Stimulated activated CD4-positive, alpha-beta T cell treated with anti-CD3 and anti-CD28 coated beads, TNF-alpha, amount 100 ng/mL, for 4 hours (primary cell): Measurements from ENCODE around the gene FBXO3.

ENCODE experiments used
- DNase-seq, 3 experiments: peaks; one replicate each; pipeline ENCODE4 v3.0.0-alpha.2; 2020; ENCODE audit warnings: low read depth in 3 of 3

Gene FBXO3

DNA sequence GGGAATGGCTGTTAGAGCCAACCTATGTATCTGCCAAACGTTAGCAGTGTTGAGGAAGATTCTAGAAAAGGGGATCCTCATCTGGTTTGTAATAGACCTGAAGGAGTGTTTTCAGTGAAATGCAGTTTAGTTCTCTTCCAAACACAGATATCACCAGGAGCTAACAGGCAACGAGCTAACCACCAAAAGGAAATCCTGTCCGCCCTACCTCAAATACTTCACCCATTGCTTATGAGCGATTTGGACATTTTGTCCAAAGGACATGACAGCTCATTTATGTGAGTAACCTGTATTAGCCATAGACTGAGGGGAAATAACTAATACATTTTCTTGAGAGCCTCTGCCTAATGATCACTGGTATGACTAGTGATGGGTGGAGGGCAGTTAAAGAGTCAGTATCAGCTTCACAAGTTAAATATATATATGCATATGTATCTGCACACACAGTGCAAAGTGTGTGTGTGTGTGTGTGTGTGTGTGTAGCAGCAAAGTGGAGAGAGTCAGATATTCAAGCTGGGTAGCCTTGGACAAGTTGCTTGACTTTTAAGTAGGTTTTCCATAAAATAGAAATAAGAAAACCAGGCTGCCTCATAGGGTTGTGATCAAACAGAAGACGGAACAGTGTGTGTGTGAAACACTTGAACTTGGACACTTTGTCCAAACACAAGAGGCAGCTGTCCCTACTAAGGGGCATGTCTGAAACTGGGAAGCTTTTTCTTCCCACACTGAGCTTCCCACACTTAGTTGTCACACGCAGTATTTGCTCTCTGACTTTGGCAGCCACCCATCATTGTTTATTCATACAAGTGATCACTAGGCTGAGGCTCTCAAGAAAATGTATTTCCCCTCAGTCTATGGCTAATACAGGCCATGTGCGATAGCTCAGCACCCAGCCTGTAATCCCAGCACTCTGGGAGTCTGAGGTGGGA, 72.8 kb downstream of the FBXO3 start:
- DNase-seq = no peak

DNA sequence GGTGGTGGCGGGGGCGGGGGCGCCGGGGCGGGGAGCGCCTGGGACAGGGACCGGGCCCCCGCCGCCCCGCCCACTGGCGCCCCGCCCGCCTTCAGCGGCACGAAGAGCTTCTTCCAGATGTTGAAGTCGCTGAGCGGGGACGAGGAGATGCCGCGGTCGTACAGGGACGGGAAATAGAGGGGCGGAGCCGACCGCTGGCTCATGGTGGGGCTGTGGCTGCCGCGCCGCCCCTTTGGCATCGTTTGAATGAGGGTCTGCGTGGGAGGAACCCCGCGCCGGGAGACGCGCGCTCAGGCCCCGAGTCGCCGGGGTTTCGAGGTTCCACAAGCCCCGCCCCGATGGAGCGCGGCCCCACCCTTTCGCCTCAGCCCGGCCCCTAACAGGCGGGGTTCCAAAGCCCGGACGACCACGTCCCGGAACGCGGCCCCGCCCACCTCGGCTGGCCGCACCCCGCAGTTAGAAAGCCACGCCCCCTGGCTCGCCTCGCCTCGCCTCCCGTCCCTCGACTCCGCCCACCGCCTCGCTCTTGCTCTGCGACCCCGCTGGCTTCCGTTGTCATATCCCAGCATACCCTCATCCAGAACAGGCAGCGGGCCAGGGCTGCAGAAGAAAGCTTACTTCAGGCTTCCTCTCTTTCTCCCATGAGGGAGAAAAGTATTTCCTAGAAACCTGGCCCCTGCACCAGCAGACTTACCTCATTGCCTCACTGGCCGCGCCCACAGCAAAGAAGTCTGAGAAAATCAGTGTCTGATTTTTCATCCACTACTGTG, 73.6 kb downstream of the FBXO3 start, which contains the start of gene C11orf91:
TSS of gene C11orf91 (minus strand) at position 325 of the 770 bp plus-strand sequence. CDS start at position 239, 86 bp downstream.
- peak; percentile 89 to 94 (median 92) for DNase-seq

GRCh38 chr11:33700063-33700501, 74.2 kb downstream of the FBXO3 start:
- peak in 1 of 3 experiments; percentile 3 for DNase-seq

DNA sequence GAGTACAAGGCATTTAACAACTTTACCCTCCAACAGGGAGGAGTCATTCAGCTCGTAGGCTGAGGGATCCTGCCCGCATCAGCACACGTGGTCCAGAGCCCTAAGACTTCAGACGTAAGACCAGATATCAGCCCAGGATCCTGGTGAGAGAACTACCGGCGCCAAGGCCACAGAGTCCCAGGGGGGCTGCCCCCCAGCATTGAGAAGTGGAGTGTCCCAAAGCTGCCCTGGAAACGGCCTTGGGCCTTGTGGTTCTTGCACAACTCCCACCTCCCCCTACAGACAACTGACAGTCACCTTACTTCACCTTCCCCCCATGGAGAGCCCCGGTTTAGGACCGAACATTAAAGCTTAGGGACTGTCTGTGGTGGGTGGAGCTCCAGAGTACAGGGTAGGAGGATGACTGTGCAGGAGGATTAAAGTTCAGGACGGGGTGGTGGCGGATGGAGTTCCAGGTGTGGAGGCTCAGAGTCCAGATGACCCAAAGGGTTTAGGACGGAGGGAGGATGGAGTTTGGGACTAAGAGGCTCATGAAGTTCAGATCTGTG, 74.7 kb downstream of the FBXO3 start:
- DNase-seq = no peak

DNA sequence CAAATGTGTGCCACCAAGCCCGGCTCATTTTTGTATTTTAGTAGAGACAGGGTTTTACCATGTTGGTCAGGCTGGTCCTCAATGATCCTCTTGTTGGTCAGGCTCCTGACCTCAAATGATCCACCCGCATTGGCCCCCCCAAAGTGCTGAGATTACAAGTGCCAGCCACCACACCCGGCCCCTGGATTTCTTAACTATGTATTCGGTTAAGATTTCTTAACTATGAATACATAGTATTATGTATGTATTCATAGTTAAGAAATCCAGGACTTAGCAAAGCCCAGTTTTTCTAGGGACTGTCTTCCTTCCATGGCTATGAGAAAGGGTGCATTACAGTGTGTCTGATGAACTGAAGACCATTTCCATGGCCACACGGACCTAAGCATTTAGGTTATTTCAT, 75.4 kb downstream of the FBXO3 start:
- DNase-seq = no peak

GRCh38 chr11:33697997-33698396, 76.3 kb downstream of the FBXO3 start:
- no peak for DNase-seq

DNA sequence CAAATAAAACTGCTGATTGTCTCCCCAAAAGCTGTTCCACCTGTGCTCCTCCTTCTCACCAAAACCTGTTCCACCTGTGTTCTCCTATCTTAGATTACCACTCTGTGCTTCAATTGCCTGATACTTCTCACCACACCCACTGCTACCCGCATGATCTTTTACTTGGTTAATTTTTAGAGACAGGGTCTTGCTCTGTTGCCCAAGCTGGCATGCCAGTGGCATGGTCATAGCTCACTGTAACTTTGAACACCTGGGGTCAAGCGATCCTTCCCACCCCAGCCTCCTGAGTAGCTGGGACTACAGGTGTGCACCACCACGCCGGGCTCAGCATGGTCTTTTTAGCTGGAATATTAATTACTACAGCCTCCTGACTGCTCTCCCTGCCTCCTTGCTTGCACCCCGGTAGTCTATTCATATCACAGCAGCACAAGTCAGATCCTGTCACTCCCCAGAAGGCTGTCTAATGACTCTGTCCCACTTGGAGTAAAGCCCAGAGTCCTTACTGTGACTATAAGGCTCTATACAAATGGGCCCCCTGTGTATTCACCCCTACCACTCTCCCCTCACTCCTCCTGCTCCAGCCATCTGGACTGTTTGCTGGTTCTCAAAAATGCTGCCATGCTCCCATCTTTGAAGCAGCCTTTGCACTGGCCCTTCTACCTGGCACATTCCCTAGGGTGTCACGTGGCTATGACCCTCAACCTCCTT, 77.2 kb downstream of the FBXO3 start:
- no peak for DNase-seq

- no peak for DNase-seq
These were observed 77.9 kb downstream of the FBXO3 start for GRCh38 chr11:33696411-33696810.

GRCh38 chr11:33695051-33695566, 79.2 kb downstream of the FBXO3 start:
- DNase-seq = no peak

GRCh38 chr11:33694346-33695050, 79.8 kb downstream of the FBXO3 start:
- no peak for DNase-seq

DNA sequence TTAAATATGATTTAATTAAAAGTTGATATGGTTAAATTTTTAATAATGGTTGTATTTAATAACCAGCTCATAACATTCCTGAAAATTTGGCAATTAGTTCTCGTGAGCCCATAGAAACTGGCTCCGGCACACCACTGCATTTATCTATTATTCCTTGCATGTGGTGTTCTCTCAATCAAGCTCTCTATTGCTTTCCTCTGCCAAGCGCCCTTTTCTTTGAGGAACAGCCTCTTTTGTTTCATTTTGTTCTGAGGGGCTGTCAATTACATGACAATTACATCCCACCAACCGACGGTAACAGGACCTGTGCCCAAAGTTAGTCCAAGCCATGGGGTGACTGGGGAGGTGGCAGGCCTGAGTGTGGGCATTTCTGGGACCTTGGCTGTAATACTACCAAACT, 81.8 kb downstream of the FBXO3 start:
- DNase-seq = no peak

DNA sequence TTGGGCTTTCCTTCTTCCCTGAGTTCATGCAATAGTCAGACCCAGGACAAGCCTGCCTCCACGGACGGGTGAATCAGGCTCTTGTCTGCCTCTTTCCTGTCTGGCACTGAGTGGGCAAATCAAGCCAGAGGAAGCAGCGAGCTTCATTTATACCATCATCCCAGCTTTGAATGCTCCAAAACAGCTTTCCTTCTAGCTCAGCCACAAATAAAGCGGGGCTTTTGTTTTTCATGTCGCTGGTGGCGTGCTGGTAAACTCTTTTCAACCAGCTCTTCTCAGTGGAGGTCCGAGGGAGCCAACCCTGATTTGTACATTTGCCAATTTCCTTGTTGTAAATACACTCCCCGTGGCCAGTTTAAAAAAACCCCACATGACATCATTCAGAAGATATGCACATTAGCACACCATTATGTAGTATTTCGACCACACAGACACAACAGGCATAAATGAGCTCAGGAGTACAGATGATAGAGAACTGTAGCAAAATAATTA, 82.3 kb downstream of the FBXO3 start:
- DNase-seq = no peak

DNA sequence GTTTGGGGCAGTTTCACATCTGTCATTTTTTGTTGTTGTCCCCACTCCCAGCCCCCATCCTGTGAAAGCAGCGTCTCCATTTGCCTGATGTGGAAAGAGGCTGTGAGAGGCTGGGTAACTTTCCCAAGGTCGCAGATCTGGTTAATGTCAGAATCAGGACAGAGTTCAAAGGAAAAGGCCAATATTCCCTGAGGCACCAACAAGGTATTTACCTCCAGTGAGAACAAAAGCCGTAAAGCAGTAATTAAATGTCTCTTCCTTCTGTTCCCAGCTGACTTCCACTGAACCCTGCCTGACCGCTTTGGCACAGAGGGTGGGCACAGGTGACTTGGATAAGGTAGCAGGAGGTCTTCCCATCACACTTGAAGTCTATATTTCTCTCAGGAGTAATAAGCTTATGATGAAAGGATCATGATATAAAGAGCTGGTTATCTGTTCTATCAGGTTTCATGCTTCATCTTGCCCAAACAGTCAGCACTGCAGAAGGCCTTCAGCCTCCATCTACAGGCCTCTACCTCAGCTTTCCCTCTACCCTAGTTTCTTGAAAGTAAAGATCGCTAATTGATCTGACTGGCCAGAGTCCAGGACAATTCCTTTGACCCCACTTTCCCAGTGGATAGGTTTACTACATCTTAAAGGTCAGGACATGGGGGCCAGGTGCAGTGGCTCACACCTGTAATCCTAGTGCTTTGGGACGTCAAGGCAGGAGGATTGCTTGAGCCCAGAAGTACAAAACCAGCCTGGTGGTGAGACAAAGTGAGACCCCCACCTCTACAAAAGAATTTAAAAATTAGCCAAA, 83.1 kb downstream of the FBXO3 start:
- no peak for DNase-seq
